NCI-H187 (cell line): ENCODE data around the gene LHB.
A peak's percentile ranks its signal among the peaks of the same experiment; 100 is the strongest.

ENCODE experiments used
- DNase-seq, 2 experiments: peaks; one replicate each; lab custom pipeline; 2025; lab: John Stamatoyannopoulos, UW

Gene LHB

DNA sequence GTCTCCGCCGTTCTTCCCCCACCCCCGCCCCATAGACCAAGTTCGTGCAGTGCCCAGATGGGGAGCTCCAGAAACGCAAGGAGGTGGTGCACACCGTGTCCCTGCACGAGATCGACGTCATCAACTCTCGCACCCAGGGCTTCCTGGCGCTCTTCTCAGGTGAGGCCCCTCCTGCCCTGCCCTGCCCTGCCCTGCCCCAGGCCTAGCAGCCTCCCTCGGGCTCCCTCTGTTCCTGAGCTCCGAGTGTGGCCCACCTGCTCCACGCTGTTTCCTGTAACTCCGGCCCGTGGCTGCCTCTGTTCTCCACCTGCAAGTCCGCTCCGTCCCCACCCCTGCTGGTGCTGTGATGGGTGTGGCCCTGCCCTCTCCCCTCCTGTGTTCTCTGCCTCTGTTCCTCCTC is 6.4 kb downstream of the LHB start:
- no peak for DNase-seq

DNA sequence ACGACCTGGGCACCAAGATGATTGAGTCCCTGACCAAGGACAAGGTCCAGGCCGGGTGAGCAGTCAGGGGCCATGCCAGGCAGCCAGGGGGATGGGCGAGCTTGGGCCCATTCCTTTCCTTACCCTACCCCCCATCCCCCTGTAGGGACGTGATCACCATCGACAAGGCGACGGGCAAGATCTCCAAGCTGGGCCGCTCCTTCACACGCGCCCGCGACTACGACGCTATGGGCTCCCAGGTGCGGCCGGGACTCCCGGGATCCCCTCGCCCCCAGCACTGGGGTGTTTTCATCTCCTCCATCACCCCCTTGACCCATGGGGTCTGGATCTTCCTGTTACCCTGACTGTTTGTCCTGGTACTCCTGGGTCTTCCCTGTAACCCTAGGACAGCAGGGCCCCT is 7.1 kb downstream of the LHB start:
- DNase-seq = no peak

DNA sequence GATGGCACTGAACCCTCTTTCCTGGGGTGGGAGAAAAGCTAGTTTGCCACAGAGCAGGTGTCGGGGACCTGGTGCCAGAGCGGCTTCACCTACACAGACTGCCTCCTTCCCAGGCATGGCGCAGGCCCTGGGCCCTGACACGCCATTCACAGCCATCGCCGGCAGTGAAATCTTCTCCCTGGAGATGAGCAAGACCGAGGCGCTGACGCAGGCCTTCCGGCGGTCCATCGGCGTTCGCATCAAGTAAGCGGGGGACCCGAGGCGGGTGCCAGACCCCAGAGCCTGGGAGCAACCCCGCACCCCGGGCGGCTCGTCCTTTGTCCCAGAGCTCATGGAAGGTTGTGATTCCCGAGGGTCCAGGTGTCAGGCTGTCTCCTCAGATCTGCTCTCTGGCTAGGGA is 10.0 kb downstream of the LHB start:
- no peak for DNase-seq

DNA sequence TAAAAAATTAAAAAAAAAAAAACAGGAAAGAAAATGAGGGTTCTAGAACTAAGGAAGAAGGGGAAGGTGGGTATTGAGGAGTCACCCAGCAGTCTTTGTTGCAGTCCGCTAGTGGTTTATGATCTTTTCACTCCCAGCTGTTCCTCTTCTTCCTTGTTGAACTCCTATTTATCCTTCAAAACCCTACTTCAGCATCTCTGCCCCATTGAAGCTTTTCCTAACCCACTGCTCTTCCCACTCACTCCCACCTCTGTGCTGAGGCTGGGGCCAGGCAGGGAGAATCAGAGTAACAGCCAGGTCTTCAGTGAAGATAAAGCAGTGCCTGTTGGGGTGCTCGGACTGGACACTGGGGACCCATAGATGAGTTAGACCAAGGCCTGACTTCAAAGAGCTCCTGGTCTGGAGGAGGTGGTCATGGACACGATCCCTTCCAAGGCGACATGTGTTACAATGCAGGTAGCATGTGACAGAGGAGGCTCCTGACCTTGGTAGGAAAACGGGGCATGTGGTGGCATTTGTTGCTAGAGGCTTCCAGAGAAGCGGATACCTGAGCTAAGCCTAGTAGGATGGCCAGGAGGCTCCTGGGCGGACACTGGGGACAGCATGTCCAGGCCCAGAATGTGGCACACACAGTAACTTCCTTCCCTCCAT is 11.8 kb downstream of the LHB start:
- DNase-seq = no peak

DNA sequence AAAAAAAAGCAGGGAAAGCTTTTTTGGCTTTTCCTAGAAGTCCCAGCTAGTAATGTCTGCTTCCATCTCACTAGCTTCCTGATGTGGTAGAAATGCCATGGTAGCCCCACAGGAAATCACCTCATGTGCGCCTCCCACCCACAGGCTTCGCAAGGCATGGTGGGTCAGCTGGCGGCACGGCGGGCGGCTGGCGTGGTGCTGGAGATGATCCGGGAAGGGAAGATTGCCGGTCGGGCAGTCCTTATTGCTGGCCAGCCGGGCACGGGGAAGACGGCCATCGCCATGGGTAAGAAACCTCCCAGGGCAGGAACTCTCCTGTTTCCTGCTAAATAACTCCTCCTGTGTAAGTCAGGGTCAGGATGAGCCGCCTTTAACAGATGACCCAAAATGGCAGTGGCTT is 12.8 kb downstream of the LHB start:
- no peak for DNase-seq

DNA sequence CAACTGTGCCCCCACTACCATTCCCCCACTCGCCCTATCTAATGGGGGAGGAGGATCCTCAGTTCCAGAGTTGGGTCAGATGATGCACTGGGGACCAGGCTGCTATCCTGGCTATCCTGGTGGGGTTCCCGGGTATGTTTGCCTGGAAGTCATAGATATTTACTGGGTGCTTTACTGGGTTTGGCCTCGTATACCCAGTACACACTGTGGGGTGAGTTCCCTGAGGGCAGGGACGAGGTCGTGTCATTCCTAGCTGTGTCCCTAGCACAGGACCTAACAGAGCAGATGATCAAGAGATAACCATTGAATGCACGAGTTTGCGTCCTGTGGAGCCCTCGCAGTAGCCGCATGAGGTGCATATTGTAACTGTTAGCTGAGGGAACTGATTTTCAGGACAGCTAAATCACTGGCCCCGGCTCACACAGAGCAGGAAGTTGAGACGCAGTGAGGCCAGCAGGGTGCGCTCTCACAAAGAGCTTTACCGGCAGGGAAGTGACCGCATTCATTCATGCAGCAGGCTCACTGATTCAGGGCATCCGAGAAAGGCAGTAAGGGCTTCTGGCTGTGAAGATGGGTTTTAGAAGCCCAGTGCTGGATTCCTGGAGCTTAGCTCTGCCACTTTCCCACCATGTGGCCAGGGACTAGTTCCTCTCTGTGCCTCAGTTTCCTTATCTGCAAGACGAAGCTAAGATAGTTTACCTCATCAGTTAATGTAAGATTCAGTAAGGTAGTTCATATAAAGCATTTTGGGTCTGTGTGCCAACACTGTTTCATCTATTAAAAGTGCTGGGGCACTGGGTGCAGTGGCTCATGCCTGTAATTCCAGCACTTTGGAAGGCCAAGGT is 17.2 kb downstream of the LHB start:
- DNase-seq = no peak

DNA sequence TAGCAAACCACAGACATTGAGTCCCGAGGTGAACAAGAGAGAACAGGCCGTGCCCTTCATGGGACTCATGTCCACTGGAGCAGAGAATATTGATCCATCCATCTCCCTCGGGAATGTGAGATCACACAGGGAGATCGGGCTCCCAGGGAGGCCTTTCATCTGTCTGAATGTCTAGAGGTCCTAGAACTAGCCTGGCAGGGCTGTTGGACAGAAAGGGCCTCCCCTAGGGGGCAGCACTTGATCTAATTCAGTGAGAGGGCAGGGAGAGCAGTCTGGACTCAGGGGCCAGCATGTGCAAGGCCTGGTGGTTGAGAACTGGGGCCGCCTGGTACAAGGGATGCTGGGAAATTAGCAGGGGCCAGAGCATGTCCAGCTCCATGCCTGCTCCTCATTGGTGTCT is 18.9 kb downstream of the LHB start:
- peak; percentile 37 to 39 for DNase-seq

DNA sequence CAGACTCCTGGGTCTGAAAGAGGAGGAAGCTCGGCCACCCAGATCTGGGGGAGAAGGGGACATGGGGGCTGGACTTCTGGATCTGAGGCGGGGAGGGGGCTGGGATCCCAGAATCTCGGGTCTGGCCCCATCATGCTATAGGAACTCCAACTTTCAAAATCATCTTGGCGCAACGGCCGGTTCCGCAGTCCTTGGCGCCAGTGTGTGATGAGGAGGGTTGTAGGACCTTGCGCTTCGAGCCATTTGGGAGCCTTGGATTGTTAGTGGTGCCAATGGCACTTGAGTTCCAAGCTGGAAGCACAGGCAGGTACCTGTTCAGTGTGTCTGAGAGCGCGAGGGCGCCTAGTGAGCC is 22.9 kb downstream of the LHB start:
- DNase-seq = no peak

DNA sequence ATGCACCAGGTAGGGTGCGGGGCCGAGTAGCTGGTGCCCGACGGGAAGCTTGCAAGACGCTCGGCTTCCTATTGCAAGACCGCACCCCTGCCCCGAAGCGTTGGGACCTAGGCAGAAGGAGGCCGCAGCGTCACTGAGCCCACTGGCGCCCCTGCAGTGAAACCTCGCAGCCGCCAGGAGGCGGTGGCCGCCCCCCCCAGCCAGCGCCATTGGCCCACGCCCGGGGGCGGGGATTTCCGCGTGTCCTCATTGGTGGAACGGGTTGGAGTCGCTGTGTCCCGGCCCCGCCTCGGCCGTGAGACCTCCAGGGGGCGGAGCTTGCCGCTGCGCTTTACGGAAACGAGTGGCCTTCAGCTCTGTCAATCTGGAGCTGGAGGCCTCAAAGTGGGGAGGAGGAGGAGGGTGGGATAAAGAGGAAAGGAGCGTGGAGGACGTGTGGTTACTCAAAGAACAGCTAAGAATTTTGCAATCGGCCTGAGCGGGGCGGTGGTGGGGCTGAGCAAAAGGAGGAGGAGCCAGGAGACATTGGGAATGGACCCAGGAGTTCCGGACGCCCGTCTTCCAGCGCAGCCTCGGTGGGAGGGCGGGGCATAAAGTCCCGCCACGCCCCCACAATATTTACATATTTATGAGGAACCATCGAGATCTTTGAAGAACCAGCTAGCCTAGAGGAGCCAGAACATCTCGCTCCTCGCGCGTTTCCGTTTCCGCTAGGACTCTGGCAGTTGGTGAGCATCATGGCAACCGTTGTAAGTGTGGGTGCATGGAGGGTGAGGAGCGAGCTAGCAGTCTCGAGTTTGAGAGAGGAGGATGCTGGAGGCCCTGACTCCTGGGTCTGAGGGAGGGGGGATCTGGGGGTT is 23.5 kb downstream of the LHB start, which contains the start of the genes GYS1 and RUVBL2:
TSS of gene GYS1 (minus strand) at position 135 of the 860 bp plus-strand sequence. CDS start 197 bp downstream, outside the sequence.
TSS of gene RUVBL2 (plus strand) at position 713 of the 860 bp plus-strand sequence. CDS start at position 738, 25 bp downstream.
- peak; percentile 99 for DNase-seq

DNA sequence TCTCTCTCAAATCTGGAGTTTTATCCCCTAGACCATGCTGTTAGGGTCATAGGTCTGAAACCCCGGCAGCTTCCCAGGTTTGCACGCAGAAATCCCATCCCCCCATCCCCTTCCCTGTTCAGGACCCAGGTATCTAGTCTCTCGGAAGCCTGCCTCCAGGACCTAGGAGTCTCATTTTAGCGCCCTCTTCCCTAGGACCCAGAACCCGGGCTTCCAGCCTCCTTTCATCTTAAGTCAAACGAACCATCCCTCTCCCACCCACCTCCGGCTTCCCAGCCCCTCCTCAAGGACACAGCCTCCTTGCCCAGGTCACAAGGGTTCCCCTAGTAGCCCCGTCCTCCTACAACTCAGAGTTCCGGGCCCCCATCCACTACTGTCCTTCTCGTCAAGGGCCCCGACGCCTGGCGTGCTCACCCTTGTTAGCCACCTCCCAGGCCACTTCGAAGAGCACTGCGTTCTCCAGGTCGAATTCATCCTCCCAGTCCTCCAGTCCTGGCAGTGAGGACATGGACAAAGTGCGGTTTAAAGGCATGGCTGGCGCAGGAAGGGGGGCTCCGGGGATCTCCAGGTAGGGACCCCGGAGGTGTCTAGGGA is 24.2 kb downstream of the LHB start:
- no peak for DNase-seq

DNA sequence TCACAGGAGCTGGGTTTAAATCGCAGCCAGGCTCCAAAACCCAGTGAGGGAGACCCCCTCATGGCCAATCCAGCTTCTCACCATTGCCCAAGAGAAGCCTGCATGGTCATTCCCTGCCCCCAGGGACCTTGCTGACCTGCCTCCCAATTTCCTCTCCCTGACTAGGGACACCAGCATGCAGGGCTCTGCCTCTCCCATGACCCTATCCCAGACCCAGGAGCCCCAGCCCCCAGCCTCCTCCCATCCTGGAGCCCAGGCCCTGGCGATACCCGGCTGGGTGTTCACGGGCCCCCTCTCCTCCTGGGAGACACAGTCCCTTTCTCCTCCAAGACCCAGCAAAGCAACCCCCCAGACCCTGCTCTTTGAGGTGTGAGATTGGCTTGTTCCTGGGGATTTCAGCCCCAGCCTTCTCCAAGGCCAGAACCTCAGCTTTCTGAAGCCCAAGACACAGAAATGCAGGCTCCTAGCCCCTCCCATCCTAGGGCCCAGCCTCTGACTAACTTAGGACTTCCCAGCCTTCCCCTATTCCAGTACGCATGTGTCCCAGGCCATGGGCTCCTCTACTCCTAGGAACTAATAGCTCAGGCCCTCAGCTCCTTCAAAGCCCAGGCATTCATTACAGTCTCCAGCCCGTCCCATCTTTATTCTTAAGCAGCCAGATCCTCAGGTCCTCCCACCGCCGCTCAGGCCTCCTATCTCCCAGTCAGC is 24.9 kb downstream of the LHB start:
- DNase-seq = no peak

DNA sequence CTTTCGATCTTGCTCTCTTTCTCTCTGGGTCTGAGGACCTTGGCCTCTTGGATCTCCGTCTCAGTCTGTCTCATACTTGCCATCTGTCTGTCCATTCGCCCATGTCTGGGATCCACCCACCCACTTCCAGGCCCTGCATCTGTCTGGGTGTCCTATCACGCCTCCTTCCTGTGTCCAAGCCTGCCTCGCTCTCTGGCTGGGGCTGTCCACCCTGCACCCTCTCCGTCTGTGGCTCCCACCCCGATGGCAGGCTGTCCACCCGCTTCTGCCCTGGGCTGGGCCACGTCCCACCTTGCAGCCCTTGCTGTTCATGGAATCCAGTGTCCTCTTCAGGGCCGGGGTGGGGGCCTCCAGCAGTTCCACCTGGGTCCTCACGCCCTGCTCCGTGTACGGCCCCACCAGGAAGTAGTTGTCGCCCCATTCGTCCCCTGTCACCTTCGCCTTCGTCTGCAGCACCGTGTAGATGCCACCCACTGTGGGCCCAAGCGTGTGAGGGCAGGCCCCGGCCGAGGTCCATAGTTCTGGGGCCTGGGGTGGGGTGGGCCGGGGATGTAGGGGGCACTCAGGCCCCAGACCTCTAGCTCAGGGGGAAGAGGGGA is 25.8 kb downstream of the LHB start:
- DNase-seq = no peak

DNA sequence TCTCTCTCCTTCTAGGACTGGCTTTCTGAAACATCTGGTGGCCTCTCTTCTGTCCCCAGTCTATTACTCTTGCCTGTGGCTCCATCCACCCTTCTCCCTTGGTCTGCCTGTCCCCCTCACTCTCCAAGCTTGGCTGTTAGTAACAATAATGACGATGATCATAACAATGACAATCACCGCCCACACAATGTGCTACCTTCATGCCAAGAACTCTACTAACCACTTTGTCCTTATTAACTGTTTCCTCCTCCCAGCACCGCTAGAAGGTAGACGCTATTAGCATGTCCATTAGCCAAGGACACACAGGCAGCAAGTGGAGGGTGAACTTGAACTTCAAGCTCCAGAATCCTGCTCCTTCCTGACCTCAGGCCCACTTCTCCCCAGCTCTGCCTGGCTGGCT is 26.5 kb downstream of the LHB start:
- DNase-seq = no peak

DNA sequence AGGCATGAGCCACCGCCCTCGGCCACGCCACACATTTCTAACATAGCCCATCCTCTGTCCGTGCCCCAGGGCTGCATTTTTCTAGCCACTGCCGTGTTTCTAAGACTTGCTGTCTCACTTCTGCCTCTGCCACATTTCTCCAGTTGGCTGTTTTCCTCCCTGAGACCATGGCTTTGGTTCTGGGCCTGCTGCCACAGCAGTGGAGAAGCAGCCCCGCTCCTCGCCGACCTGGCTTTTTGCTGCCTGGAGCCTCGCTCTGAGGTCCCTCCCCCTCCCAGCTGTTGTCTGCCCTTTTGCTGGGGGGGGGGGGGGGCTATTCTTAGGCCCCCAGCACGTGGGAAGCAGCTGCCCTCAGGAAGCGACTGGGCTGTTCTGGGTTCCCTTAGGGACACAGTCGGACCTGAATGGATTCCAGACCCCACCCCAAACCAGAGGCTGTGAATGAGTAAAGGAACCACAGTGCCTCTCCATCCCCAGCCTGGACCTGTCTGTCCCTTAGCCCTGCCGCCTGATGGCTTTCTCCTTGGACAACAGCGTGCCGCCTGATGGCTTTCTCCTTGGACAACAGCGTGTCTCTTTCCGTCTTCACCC is 27.1 kb downstream of the LHB start:
- DNase-seq = no peak

DNA sequence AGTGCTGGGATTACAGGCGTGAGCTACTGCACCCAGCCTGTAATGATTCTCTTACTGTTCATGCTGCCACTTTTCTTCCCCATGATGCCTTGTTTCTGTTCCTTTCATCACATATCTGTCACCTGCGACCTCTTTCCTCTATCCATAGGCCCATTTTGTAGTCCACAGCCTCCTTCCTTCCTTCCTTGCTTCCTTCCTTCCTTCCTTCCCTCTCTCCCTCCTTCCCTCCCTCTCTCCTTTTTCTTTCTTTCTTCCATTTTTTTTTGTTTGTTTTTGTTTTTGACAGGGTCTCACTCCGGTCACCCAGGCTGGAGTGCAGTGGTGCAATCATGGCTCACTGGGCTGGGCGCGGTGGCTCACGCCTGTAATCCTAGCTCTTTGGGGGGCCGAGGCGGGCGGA is 28.0 kb downstream of the LHB start:
- DNase-seq = no peak

DNA sequence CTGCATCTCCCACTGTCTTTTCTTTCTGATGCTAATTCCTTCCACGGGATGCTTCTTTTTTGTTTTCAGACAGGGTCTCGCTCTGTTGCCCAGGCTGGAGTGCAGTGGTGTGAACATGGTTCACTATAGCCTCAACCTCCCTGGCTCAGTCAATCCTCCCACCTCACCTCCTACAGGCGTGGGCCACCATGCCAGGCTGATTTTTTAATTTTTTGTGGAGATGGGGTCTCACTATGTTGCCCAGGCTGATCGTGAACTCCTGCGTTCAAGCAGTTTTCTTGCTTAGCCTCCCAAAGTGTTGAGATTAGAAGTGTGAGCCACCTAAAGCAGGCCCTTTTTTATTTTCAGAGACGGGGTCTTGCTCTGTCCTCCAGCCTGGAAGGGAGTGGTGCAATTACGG is 28.6 kb downstream of the LHB start:
- DNase-seq = no peak

DNA sequence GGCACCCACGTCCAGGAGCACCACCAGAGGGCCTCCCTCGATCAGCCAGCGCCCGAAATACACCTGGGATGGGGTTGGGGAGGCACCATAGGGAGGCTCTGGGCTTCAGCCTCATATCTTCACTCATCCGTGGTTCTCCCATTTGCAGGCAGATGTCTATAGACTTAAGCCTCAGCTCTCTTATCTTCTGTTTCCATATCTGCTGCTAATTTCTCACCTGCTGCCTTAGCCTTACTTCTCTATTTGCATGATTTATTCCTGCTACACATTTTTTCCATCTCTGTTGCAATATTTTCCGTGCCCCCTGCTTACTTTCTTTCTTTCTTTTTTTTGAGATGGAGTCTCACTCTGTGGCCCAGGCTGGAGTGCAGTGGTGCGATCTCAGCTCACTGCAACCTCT is 29.6 kb downstream of the LHB start:
- DNase-seq = no peak

DNA sequence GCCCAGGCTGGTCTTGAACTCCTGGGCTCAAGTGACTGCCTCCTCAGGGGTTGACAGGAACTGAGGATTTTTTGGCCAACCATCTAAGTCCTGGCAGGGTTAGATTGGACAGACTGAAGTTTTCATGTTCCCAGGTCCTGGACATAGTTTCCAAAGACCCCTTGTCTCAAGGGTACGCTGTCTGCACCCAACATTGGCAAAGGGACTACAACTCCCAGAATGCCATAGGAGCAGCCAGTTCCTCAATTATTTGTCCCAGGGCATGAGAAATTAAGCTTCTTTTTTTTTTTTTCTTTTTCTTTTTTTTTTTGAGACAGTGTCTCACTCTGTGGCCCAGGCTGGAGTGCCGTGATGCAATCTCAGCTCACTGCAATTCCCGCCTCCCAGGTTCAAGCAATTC is 30.7 kb downstream of the LHB start:
- no peak for DNase-seq

DNA sequence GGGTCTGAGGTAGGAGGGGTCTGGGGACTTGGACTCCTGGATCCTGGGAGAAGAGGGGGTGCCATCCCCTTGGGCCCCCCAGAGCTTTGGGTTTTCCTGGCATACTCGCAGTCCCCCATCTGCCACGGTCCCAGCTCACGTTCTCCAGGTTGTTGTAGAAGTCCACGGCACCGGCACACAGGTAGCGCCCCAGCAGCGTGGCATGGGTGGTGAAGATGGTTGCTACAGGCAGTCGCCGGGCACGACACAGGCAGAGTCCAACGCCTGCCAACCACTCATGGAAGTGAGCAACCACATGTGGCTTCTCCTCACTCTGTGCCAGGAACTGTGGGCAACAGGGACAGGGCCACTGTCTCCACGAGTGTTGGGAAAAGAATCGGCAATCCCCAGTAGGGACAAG is 31.2 kb downstream of the LHB start:
- no peak for DNase-seq

DNA sequence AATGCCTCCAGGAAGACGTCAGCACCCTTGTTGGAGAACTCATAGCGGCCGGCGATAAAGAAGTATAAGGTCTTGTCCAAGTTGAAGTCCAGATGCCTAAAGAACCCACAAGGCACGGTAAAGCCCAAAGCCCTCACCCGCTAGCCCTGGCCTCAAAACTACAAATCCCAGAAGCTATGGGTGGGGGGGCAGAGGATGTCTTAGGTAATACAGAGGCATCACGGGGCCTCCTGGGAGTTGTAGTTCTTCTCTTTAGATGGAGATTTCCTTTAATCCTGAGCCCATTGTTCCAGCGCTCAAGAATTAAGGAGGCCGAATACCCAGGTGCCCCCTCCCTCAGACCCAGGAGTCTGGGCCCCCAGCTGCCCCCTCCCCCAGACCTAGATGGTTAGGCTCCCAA is 34.6 kb downstream of the LHB start:
- DNase-seq = no peak

DNA sequence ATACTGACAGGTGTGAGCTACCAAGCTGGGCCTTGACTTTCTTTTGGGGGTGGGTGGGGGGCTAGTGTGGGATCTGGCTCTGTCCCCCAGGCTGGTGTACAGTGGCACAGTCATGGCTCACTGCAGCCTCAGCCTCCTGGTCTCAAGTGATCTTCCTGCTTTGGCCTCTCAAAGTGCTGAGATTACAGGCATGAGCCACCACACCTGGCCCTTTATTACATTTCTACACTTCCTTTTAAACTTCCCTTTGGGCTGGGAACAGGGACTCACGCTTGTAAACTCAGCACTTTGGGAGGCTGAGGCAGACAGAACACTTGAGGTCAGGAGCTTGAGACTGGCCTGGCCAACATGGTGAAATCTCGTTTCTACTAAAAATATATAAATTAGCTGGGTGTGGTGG is 39.8 kb downstream of the LHB start:
- DNase-seq = no peak
